NCI-H1417 (cell line): ENCODE data around the gene JDP2.

Source experiments
- DNase-seq, 3 experiments: peaks; one replicate each; lab custom pipeline; 2025; lab: John Stamatoyannopoulos, UW

JDP2 gene

DNA sequence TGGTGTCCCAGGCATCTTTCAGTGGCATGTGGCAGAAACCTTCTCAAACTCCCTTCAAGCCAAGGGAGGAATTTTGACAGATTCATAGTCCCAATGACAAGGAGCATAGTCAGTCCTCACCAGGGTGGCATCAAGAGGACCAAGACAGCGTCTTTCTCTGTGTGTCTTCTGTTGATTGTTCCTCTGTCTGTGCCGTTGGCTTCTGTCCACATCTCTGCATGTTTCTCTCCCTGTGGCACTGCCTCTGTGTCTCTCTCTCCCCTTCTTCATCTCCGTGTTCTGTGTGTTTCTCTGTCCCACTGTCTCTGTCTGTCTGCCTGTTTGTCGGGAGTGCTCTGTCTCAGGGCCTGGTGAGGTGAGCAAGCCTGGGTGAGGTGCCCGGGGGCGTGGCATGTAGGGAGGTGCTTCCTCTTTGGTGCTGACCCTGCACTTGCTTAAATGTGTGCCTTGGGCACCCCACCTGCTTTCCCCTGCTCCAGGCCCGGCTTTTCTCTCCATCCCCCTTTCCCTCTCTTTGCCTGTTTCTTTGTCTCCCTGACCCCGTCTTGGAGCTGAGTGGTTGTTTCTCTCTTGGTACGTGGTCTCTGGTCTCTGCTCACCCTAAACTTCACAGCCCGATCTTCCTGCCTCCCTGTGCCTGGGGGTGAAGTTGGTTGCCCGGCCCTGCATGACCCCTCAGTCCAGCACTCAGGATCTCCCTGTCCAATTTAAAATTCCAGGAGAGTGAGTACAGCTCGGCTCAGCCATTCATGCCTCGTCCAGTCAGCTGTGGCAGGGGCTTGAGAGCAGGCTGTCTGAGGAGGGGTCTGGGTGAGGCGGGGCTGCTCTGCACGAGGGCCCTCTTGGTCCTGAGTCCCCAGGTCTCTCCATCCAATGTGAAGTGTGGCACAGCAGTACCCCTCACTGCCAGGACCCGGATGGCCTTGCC, 28.5 kb downstream of the JDP2 start:
- no peak for DNase-seq

- no peak for DNase-seq
Observed at GRCh38 chr14:75456997-75457335, 29.1 kb downstream of the JDP2 start.

DNA sequence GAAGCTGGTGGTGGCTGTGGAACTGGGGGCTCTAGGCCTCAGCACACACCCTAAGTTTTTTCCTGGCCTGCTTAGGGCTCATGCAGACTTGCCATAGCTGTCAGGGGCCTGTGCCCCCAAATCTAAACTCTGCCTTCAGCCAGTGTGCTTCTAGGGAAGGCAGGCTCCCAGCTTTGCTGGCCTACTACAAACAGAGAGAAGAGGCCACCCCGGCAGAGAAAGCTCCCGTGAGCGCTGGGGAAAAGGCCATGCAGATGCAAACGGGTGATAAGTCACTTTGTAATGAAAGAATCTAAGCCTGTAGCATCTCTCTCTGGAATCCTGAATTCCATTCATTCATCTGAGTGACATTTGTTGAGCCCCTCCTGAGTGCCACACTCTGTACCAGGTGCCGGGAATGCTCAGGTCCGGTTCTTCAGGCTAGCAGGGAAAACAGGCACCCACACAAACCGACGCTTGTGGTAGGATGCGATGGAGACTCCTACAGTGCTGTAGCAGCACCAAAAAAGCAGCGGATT, 29.9 kb downstream of the JDP2 start:
- no peak for DNase-seq

- DNase-seq, result no peak
Observed at GRCh38 chr14:75458305-75458704, 30.5 kb downstream of the JDP2 start.

DNA sequence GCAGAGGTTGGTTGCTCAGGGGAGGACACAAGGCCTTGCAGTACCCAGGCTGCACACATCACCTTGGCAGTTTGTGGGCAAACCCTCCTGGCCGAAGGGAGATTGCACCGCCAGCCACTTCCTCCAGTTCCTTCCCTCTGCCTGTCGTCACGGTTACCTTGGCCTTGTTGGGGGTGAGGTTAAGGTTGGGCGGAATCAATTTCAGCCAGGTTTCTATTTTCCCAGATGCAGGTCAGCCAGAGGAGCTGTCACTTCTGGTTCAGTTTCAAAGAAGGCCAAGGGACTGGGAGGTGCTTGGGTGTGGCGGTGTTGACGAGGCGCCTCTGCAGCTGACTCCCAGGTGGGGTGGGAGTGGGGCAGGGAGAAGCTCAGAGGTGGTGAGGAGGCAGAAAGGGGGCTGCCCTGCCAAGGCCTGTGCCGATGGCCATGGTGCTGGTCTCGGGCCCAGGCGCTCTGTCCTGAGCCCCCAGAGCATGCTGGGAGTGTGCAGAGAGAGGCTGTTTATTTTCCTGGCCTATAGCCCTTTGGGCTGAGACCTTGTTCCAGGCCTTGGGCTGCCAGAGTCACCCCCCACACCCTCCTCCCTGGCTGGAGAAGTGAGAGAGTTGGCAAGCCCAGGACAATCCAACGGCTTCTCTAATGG, 31.4 kb downstream of the JDP2 start:
- DNase-seq, result peak in 2 of 3 experiments; percentile 21 to 39

DNA sequence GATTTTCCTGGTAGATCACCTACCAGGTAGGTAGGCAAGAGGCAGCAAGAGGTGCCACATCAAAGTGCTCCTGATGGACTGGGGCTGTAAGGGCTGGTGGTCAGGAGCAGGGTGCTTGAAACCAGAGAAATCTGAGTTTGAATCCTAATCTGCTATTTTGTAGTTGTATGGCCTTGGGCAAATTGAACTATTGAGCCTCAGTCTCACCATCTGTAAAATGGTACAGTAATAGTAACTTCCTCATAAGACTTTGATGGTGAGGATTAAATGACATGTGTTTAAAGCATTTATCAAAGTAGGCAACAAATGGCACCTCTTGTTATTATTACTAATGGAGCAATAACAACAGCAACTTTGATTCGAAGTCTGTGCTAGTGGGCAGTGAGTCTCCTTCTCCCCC, 32.0 kb downstream of the JDP2 start:
- DNase-seq, result no peak

DNA sequence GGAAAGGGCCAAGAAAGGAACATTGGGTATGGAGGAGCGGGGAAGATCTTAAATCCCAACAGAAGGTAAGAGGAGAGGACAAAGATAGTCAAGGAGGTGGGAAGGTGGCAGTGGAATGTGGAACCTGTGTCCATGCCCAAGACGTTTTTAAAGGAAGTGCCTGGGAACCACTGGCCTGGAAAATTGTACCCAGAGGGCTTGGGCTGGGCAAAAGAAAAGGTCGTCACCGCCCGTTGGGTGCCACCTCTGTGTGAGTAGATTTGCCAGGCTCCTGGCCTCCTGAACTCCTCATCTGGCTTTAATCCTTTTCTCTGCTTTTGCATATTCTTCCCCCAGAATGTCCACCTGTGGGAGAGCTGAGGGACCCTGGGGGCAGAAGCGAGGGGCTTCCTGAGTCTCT, 32.6 kb downstream of the JDP2 start:
- DNase-seq, result no peak

DNA sequence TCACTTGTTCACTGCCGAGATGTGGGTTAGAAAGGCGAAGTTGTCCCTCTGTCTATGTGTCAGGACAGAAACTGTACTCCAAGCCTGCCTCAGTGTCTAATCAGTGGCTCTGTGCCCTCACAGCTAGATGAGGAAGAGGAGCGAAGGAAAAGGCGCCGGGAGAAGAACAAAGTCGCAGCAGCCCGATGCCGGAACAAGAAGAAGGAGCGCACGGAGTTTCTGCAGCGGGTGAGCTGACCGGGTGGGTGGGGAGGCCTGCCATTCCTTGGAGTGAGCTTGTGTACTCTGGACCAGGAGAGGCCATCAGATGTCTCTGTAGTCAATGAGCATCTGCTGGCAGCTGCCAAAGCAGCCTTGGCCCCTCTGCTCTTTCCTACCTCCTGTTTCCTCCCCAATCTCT, 33.5 kb downstream of the JDP2 start:
- DNase-seq, result no peak

DNA sequence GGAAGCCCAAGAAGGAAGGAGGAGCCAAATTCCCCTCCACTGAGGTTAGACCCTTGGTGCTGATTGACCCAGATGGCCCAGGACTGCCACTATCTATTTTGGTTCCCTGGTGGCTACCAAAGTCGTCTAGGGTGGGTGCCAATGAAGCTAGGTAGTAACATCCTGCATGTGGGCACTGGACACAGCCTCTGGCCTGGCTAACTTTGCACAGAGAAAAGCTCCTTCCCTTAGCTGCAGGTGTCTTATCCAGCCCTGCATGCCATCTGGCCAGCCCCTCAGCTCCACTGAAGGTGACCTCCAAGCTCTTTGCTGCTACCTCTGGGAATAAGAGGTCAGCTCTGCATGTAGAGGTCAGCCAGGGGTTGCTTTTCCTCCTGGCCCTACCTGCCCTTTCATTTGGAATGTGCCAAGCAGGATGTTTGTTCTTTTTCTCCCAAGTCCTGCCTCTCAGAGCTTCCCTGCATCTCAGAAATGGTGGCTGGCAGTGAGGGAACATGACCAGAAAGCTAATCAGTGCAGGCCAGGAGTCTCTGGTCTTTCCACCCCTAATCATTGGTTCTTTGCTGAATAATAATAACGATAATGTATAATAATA, 34.0 kb downstream of the JDP2 start:
- no peak for DNase-seq

- DNase-seq, result no peak
Observed at GRCh38 chr14:75464626-75465025, 36.8 kb downstream of the JDP2 start.

DNA sequence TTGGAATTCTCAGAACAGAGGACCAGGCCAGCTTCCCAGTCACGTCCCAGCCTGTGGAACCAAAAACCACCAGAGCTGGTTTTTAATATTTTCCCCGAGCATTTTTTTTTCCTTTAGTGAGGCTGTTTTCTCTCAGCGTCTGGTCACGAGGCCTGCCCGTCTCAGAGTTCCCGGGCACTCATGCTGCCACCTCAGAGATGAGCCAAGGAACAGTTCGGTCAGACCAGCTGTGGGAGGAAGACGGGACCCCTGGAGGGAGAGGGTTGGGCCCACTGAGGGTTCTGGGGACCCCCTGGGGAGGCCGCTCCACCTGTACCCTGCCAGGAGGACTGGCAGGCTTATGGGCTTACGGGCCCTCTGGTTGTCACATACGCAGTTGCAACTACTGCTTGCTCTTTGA, 39.9 kb downstream of the JDP2 start:
- DNase-seq, result no peak

DNA sequence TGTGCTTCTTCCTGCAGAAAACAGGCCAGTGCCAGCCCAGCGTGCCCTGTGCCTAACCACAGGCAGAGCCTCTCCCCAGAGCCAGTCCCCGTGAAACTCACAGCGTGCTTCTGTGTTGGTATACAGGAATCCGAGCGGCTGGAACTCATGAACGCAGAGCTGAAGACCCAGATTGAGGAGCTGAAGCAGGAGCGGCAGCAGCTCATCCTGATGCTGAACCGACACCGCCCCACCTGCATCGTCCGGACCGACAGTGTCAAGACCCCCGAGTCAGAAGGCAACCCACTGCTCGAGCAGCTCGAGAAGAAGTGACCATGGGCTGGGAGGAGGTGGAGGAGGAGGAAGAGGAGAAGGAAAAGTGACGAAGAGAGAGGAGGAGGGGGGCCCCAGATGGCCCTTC, 41.3 kb downstream of the JDP2 start:
- no peak for DNase-seq

DNA sequence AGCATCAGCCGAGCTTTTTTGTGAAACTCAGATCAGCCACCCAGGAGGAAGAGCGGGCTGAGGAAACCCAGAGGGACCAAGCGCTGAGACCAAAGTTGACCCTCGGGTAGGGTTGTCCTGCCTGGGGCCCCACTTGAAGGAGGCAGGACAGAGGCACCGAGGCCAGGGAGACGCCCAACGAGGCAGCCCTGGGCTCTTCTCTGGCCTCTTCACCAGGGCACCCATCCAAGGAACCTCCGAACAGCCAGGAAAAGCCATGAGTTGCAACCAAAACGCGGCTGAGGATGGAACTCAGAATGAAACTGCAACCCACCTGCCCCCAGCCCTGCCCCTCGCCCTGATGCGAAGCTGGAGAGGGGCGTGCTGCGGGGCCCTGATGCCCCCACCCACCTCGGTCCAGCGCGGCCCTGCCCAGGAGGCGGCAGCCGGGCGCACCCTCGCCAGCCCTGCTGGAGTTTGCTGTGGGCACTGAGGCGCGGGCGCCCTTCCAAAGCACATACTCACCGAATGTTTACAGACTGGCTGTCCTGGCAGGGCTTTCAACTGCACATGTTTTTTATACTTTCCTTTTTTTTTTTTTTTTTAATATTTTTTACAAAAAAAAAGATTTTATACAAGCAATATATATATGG, 41.9 kb downstream of the JDP2 start:
- no peak for DNase-seq

- no peak for DNase-seq
Observed at GRCh38 chr14:75470238-75470797, 42.5 kb downstream of the JDP2 start.

DNA sequence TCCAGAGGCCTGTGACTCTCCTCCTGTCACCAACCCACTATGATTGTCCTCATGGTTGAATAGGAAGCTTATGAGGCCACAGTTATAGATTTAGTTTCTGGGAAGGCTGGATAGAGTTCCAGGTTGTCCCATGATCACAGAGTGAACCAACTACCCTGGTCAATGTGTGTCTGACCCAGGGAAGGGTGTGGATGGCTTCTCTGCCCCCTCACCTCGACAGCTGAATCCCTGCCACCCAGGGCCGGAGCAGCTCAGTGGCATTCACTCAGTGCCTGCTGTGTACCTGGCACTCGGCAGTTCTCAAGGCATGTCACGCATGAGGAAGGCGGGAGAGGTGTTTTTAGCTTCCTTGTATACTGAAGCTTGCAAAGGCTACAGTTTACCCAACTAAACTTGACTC, 43.2 kb downstream of the JDP2 start:
- DNase-seq, result no peak

DNA sequence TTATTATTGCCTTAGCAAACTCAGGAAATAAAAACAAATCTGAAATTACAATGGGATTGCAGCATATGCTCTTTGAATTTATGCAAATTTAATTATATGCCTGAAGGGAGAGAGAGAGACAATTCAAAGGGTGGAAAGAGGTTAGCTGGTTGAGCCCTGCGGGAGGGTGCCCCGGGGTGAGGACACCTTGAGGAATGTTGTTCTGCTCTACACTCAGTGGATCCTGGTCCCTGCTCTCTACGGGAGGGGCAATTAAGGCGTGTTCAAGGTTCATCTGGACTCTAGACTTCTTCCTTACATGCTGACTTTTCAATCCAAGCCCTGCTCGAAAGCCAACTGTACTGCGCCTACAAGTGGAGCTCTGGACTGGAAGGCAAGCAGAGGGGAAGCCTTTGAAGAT, 46.3 kb downstream of the JDP2 start:
- DNase-seq, result peak in 1 of 3 experiments; percentile 47

GRCh38 chr14:75476274-75476995, 48.6 kb downstream of the JDP2 start:
- DNase-seq, result peak; percentile 82 to 94 (median 92)

DNA sequence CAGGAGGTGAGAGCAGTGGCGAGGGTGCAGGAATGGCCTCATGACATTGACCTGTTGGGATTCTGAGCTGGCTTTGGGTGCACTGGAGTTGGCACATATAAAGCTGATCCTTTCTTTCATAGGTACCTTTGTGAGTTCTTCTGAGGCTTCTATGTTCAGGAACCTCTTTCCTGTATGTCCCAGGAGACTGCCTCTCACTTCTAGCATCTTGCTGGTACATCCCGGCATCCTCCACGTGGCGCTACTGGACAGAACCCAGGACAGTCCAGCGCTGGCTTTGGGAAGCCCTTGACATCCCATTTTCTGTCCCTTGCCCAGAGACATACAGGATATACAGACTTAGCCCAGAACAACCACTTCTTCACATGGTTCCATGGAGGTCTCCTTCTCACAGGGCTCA, 50.1 kb downstream of the JDP2 start:
- DNase-seq, result no peak

DNA sequence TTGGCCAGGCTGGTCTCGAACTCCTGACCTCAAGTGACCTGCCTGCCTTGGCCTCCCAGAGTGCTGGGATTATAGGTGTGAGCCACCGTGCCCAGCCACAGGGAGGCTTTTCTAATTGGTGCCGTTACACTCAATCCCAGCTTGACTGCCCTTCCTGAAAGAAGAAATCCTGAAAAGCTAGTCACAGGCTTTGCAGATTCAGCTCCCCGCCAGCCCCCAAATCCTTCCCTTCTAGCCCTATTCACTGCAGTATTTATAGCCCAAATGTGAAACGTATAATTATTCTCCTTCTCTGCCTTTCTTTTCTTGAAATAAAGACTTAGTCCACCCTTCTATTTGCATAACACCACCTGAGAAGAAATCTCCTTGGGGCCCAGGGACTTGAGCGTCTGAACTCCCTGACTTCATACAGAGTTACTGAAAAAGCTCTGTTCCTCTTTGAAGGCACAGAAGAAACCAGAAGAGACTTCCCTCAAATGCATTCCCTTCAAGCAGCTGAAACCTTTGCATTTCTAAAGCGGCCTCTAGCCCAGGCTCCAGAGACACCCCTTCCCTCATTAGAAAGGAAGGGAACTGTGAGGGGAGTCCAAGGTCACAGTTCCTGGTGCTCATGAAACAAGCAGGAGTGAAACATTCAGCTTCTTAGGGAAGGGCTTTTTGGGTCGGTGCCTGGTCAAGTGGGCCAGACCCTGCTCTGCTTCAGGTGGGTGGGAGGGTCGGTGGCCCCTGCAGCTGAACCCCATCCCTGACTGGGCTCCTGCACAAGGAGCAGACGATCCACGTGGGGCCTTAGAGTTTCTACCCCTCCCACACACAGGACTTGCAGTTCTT, 52.2 kb downstream of the JDP2 start:
- no peak for DNase-seq

- no peak for DNase-seq
Observed at GRCh38 chr14:75482366-75482765, 54.5 kb downstream of the JDP2 start.
